GM12801 (cell line): ENCODE results near the gene ZNF445.

Experiments
- CTCF ChIP-seq: IDR thresholded peaks from one replicate; pipeline ENCODE4 v1.5.1; 2011; ENCODE audit warnings: control low read depth; ENCODE audit not compliant: insufficient read length; ENCODE audit errors: extremely low read depth

ZNF445 gene

GRCh38 chr3:44499149-44499898 lies 21.9 kb upstream of the ZNF445 start:
- no peak for TF ChIP-seq CTCF

- no peak for TF ChIP-seq CTCF
These were observed 18.4 kb upstream of the ZNF445 start for GRCh38 chr3:44495636-44496415.

GRCh38 chr3:44492496-44492895 lies 15.0 kb upstream of the ZNF445 start:
- no peak for TF ChIP-seq CTCF

GRCh38 chr3:44482721-44483120 lies 5.3 kb upstream of the ZNF445 start:
- no peak for TF ChIP-seq CTCF

- no peak for TF ChIP-seq CTCF
These were observed 1.2 kb upstream of the ZNF445 start for GRCh38 chr3:44478606-44479094.

- TF ChIP-seq CTCF: no peak
These were observed 592 bp upstream of the ZNF445 start for GRCh38 chr3:44478055-44478468.

- TF ChIP-seq CTCF: no peak
These were observed 533 bp downstream of the ZNF445 start for GRCh38 chr3:44476963-44477311.
